ENCODE data around the gene IDUA.

The IDUA gene

GRCh38 chr4:987624-988513 is 1.0 kb downstream of the IDUA start:
- peak overlapping the region; percentile 70 for H3K4me3 ChIP-seq (ENCODE audit: low read length)
- DNase-seq (ENCODE audit: low read depth) = no peak
- TF ChIP-seq, protein P1, sequence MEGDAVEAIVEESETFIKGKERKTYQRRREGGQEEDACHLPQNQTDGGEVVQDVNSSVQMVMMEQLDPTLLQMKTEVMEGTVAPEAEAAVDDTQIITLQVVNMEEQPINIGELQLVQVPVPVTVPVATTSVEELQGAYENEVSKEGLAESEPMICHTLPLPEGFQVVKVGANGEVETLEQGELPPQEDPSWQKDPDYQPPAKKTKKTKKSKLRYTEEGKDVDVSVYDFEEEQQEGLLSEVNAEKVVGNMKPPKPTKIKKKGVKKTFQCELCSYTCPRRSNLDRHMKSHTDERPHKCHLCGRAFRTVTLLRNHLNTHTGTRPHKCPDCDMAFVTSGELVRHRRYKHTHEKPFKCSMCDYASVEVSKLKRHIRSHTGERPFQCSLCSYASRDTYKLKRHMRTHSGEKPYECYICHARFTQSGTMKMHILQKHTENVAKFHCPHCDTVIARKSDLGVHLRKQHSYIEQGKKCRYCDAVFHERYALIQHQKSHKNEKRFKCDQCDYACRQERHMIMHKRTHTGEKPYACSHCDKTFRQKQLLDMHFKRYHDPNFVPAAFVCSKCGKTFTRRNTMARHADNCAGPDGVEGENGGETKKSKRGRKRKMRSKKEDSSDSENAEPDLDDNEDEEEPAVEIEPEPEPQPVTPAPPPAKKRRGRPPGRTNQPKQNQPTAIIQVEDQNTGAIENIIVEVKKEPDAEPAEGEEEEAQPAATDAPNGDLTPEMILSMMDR (conservative IDR thresholded peaks at IDR 0.05; ENCODE audit: low read depth, low read length) = no peak

- TF ChIP-seq, protein P1 (conservative IDR thresholded peaks at IDR 0.05; ENCODE audit: low read depth, low read length) = no peak
- no peak for DNase-seq (ENCODE audit: low read depth)
- H3K4me3 ChIP-seq (ENCODE audit: low read length) = no peak overlapping the region
Observed at GRCh38 chr4:988726-989721, 2.2 kb downstream of the IDUA start.

DNA sequence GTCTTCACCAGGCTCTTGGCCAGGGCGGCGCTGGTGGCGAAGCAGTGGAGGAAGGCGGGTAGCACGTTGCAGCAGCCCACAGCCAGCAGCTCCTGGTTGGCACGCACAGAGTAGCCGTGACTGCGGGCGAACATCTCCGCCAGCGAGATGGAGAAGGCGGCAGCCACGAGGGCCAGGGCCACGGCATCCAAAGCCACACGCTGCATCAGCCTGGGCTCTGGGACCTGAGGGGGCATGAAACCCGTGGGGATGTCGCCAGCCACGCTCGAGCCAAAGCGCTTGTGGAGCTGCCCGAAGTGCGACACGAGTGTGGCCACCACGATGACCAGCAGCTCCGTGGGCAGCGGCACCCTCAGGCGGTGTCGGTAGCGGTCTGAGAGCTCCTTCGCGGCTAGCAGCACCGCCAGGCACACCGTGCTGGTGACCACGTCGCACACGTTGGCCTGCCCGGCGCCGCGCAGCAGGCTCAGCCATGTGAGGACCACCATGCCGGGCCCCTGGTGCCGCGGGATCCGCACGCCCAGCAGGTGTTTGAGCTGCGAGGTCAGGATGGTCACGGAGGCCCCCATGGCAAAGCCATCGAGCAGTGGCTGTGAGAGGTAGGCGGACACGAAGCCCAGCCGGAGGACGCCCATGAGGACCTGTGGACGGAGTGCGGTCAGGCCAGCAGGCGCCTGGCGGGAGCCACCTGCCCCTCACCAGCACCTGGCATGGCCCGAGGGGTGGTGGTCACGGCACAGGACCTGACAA is 3.1 kb downstream of the IDUA start:
- TF ChIP-seq, protein P1 (conservative IDR thresholded peaks at IDR 0.05; ENCODE audit: low read depth, low read length) = no peak
- no peak overlapping the region for H3K4me3 ChIP-seq (ENCODE audit: low read length)

GRCh38 chr4:990746-991367 is 4.0 kb downstream of the IDUA start:
- no peak overlapping the region for H3K4me3 ChIP-seq (ENCODE audit: low read length)
- no peak for DNase-seq (ENCODE audit: low read depth)
- TF ChIP-seq, protein P1 (conservative IDR thresholded peaks at IDR 0.05; ENCODE audit: low read depth, low read length) = no peak

More for the DNA sequence above, 3.1 kb downstream of the IDUA start:
- DNase-seq (ENCODE audit: low read depth) = no peak

DNA sequence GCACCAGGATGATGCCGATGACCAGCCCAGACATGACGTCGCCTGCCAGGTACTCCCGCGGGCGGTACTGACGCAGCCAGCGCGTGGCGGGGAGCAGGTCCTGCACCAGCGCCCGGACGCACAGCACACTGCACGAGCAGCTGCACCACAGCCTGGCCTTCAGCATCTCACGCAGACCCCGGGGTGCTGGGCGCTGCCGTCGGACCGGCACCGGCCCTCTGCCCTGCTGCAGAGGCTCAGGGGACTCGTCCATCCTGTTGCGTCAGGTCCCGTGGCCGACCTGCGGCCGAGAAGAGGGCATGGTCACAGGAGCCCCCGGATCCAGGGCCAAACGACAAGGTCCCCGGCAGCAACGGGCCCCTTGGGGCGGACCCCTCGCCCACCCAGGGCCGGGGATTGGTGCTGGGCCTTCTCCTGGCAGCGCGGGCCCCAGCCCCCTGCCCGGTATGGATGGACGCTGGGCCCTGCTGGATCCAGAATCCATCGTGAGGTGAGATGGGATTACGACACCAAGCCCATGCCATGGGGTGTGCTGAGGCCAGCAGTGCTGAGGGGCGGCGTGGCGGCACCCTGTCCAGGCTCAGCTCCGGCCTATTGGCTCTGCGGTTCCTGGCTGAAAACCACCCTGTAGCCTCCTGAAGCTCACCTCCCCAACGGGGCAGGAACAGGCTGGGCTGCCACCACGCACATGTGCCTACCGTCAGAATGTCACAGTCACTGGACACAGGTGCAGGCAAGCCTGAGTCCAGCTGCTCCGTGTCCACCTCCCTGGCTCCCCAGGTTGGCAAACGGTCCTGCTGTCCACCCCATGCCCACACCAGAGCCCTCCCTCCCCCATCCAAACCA is 4.8 kb downstream of the IDUA start:
- no peak for DNase-seq (ENCODE audit: low read depth)
- TF ChIP-seq, protein P1 (conservative IDR thresholded peaks at IDR 0.05; ENCODE audit: low read depth, low read length) = no peak
- H3K4me3 ChIP-seq (ENCODE audit: low read length) = no peak overlapping the region

Data from retinal pigment epithelial cell (primary cell).